GM18520 (cell line): ENCODE data around the gene RHCG.
"Not testable (repeated sequence)": the region's sequence is repeated elsewhere in the genome, so short reads cannot be mapped to it uniquely, and the experiment has no call there.

Experiments
- ATAC-seq: cut with Tn5 transposase; IDR thresholded peaks from one replicate; pipeline ENCODE4 v1.9.1; 2021; ENCODE audit not compliant: unreplicated experiment

The RHCG gene

DNA sequence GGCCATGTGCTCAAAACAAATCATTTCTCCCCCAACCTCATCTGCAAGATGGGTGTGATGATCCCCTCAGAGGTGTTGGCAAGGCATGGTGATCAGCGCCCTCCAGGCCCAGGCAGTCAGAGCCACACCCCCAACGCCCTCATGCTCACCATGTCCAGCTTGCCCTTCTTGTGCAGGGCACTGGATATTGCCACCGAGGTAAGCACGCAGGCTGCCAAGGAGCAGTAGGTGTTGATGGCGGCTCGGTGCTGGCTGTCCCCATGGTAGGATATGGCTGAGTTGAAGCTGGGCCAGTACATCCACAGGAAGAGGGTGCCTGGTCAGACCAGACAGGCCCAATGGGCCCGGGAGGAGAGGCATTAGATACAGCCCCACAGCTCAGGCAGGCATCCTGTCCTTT, 17.2 kb downstream of the RHCG start:
- no peak for ATAC-seq

- ATAC-seq = no peak
Measured at GRCh38 chr15:89477411-89478242, 18.8 kb downstream of the RHCG start.

GRCh38 chr15:89475661-89476060, 20.7 kb downstream of the RHCG start:
- ATAC-seq = no peak

- ATAC-seq = no peak
Measured at GRCh38 chr15:89472785-89473256, 23.6 kb downstream of the RHCG start.

DNA sequence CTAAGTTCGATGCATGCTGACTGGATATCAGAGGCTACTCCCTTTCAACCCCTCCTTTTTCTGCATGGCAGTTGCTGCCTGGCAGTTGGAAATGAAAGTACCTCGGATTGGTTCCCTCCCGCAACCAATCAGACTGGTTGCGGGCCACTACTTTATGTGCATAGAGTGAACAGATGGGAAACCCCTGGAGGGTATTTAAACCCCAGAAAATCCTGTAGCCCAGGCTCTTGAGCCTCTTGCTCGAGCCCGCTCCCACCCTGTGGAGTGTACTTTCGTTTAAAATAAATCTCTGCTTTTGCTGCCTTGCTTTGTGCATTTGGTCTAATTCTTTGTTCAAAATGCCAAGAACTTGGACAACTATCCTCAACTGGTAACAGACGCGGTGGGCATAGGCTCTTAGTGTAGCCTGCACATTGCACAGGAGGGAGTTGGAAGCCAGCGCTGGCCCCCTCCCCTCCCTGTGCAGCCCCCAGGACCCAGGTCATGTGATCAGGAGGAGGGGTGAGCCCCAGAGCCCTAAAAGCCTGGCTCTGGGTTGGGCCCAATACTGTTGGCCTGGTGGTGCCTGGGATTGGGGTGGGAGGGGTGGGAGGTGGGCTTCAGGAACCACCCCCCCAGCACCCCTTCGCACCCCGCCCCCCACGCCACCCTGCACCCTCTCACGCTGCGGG, 26.8 kb downstream of the RHCG start:
- ATAC-seq = no peak

- ATAC-seq = not testable (repeated sequence)
Measured at GRCh38 chr15:89468813-89469212, 27.6 kb downstream of the RHCG start.

DNA sequence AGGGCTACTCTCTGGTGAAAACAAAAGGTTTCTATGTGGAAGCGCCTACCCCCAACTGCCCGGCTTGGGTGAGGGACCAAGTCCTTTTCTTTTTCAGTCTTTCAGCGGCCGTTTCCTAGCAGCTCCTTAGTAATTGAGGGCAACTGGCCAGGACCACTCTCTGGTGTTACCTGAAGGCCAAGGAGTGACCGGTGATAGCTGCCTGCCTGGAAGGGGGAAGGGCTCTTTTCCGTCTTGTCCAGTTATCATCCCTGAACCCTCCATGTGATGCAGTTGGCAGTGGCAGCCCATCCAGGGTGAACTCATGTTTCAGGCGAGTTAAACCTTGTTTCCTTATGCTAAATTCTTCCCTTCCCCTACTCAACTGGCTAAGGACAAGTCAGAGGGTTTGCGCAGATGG, 33.3 kb downstream of the RHCG start:
- no peak for ATAC-seq

DNA sequence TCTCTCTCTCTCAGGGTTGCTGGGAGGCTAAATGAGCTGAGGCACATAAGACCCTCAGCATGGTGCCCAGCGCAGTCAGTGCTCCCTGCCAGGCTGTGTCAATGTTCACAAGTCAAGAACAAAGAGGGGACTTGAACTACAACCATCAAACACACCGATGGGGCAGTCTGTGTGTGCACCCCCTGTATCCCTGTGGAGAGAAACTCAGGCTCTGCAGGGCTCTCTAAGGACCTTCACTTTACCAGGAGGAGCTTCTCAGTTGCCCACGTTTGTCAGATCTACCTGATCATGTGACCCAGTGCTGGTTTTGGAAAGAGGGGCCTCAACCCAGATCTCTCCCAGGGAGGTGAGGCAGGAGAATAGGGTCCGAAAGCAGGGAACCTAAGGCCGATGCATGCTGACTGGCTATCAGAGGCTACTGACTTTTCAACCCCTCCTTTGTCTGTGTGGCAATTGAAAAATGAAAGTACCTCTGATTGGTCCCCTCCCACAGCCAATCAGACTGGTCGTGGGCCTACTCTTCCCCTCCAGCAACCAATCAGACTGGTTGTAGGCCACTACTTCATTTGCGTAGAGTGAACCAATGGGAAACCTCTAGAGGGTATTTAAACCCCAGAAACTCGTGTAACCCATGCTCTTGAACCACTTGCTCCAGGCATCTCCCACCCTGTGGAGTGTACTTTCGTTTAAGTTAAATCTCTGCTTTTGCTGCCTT, 34.0 kb downstream of the RHCG start:
- no peak for ATAC-seq

DNA sequence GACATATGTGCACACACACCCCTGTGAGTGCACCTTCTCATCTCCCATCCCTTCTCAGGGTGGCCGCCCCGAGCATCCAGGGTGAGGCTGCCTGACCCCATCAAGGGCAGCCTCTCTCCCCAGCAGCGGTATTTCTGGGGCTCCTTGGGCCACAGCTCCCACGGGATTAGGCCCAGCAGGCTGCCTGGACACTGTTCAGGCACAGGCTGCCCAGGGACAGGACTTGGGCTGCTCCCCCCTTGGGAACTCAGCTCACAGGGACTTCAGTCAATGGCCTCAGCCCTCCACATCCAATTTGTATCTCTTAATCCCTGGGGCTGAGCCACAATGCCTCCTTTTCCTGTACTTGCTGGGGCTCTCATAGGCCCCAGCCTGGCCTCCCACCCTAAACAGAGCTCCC, 35.0 kb downstream of the RHCG start:
- ATAC-seq = no peak

DNA sequence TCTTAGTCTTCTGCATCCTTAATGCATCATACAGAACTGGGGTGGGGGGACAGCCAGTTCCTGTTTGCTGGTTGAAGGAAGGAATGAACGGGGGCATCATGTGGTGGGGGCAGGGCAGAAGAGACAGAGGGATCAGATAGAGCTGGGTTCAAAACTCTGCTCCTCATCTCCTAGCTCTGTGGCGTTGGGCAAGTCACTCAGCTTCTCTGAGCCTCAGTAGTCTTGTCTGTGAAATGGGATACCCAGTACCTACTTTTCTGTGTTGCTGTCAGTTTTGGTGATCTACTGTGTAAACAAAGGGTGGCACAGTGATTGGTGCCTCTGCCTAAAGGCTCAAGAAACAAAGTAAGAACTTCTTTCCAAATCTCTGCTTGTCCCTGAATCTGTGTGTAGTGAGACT, 36.3 kb downstream of the RHCG start:
- no peak for ATAC-seq

DNA sequence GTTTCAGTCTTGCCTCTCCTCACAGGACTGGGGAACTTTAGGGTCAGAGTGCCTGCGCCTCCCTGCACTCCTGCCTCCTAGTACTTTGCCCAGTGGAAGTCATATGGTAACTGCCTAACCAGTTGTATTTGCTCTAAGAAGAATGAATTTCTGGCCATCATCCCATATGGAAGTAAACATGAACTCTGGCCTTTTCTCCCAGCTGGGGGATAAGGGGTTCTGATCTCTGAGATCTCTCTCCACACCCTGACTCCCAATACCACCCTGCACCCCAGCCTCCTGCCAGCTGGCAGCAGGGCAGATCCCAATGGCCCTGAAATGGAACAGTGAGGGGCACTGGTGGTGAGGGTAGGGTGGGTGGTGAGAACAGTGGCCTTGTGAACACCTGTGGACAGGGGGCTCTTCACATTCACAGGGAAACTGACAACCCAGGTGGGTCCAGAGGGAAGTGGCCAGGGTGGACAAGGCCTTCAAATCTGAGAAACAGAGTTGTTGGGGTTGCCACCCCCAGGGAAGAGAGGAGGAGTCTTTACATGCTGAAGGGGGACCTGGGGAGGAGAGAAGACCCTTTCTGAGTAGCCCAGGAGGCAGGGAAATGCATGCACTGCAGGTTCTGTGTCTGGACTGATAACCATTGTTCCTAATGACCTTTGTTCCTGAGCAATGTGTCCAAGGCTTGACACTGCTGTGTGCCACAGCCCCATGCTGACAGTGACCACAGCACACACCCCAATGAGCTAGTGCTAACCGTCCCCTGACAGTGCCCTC, 36.9 kb downstream of the RHCG start:
- ATAC-seq = no peak

- ATAC-seq = no peak
Measured at GRCh38 chr15:89458440-89458839, 37.9 kb downstream of the RHCG start.

- no peak for ATAC-seq
Measured at GRCh38 chr15:89457086-89457485, 39.3 kb downstream of the RHCG start.

DNA sequence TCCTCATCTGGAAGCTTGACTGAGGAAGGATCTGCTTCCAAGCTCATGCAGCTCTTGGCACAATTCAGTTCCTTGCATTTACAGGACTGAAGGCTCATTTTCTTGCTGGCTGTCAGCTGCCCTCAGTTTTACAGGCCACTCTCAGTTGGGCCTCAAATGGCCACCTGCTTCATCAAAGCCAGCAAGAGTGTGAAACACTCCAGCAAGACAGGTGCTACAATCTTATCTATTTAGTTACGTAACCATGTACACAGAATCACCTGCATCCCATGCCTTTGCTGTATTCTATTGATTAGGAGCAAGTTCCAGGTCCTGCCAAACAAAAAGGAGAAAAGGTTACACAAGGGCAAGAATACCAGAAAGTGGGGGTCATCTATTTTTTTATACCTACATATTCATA, 40.8 kb downstream of the RHCG start:
- ATAC-seq = no peak

GRCh38 chr15:89452330-89452836, 44.0 kb downstream of the RHCG start:
- ATAC-seq = no peak

DNA sequence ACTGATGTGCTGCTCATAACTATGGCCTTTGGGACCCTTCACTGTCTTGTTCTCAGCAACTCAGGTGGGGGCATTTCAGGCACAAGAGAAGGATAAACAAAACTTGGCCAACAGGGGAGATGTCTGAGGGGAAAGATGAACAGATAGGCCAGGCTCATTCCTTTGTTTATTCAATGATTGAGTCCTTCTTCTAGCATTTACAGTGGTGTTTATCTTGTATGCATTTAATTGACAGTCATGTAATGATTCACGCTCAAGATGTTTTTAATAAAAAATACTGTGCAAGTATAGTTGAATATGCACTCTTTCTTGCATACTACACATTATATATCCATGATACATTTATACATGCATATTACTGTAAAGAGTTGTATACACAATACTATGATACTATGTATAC, 44.5 kb downstream of the RHCG start:
- no peak for ATAC-seq

- no peak for ATAC-seq
Measured at GRCh38 chr15:89450076-89451006, 46.0 kb downstream of the RHCG start.

DNA sequence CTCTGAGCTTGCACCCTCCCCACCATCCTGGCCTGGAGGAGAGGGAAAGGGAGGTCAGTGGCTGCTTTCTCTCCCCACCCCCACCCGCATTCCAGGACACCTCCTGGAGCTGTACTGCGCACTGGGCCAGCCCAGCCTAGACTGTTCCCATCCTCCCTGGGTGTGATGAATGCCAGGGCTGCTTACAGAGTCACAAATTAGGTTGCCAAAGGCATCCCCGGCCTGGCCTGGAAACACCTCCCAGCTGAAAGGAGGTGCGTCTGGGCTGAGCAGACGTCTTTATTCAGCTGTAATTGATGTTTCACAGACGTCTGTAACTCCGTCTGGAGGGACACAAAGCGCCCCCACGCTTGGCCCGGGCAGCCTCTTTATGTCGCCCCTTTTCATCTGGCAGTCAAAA, 47.6 kb downstream of the RHCG start:
- no peak for ATAC-seq

- ATAC-seq = no peak
Measured at GRCh38 chr15:89447676-89448075, 48.7 kb downstream of the RHCG start.
